ENCODE data around the gene PPM1K.

- TF ChIP-seq POLR2A (IDR thresholded peaks at IDR 0.05; ENCODE audit: low read depth, low read length): no peak
- no peak for TF ChIP-seq POLR2AphosphoS5 (IDR thresholded peaks at IDR 0.05; ENCODE audit: low read depth, low read length)
These were observed 37.8 kb downstream of the PPM1K start for GRCh38 chr4:88246600-88246999.
